Osteocyte (in vitro differentiated cells): Measurements from ENCODE around the gene ITGAL. TPM values are rescaled to one million over a fixed set of nuclear protein-coding genes. Genes with fewer than 3 reads are reported as not detected.

Source experiments
- DNase-seq: peaks from one replicate; pipeline ENCODE4 v3.0.0; 2021; ENCODE audit warnings: mixed read lengths; ENCODE audit not compliant: unreplicated experiment; ENCODE audit errors: extremely low spot score
- H3K27ac Mint-ChIP-seq: one replicate; pipeline ENCODE4 v1.8.0; 2021; ENCODE audit warnings: mild to moderate bottlenecking, mixed read lengths; ENCODE audit not compliant: unreplicated experiment
- H3K27me3 Mint-ChIP-seq: one replicate; pipeline ENCODE4 v1.8.0; 2021; ENCODE audit warnings: mixed read lengths; ENCODE audit not compliant: unreplicated experiment
- H3K36me3 Mint-ChIP-seq: one replicate; pipeline ENCODE4 v1.8.0; 2021; ENCODE audit warnings: mixed read lengths; ENCODE audit not compliant: unreplicated experiment
- H3K4me1 Mint-ChIP-seq: one replicate; pipeline ENCODE4 v1.8.0; 2021; ENCODE audit warnings: mixed read lengths; ENCODE audit not compliant: unreplicated experiment
- H3K4me3 Mint-ChIP-seq: one replicate; pipeline ENCODE4 v1.8.0; 2021; ENCODE audit warnings: mild to moderate bottlenecking, moderate library complexity, mixed read lengths; ENCODE audit not compliant: unreplicated experiment
- H3K9me3 Mint-ChIP-seq: one replicate; pipeline ENCODE4 v1.8.0; 2021; ENCODE audit warnings: mixed read lengths; ENCODE audit not compliant: unreplicated experiment
- CTCF ChIP-seq: fragments of 200-600 bp; sonication (generic); IDR thresholded peaks from 2 replicates; pipeline ENCODE4 v1.5.0; 2021; ENCODE audit warnings: antibody characterized with exemption, mild to moderate bottlenecking, moderate library complexity
- total RNA-seq: library from RNA; stranded (reverse); gene quantifications from 2 replicates; pipeline ENCODE4 v1.2.1, GENCODE V29; 2021

The ITGAL gene
- total RNA-seq, 1 donor from 2014 or later = not detected

DNA sequence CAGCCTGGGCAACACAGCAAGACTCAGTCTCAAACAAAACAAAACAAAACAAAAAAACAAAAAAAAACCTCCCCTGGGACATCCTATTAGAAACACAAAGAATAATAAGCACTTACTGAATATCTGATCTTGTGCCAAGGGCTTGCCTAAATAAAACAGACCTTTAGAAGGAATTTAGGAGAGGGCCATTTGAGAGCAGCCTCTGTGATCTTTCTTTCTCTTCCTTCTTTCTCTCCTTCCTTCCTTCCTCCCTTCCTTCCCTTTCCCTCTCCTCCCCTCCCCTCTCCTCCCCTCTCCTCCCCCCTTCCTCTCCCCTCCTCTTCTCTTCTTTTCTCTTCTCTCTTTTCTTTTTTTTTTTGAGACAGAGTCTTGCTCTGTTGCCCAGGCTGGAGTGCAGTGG lies 12.3 kb downstream of the ITGAL start:
- peaks cover 11% of the 10 kb centered on the region for H3K27me3 Mint-ChIP-seq

DNA sequence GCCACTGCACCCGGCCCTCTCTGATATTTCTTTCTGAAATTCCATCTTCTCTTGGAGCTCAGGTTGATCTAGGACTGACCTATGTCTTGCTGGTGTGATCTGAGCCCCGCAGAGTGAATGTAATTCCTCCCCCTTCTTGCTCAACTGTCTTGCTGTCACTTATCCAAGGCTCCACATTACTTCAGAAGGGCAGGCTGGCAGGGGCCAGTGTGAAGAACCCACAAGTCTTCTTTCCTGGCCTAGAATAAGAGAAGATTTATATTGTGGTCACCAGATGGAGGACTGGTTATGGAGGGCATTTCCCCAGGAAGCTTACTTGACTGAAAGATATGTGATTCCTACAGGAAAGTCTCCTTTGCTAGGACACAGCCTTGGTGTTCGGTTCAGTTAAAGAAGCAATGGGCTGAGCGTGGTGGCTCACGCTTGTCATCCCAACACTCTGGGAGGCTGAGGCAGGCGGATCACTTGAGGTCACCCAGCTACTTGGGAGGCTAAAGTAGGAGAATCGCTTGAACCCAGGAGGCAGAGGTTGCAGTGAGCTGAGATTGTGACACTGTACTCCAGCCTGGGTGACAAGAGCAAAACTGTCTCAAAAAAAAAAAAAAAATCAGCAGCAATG lies 13.4 kb downstream of the ITGAL start:
- no peak for DNase-seq
- Mint-ChIP-seq H3K27me3 (peaks cover 4% of the 10 kb centered on the region), H3K36me3 (no peaks in the 10 kb centered on the region), H3K4me1 (no peaks in the 10 kb centered on the region), H3K27ac (no peak overlapping the region), H3K9me3 (no peaks in the 10 kb centered on the region), H3K4me3 (no peak overlapping the region)
- no peak for TF ChIP-seq CTCF

More for the DNA sequence above, 12.3 kb downstream of the ITGAL start:
- no peaks in the 10 kb centered on the region for H3K36me3 Mint-ChIP-seq
- H3K9me3 Mint-ChIP-seq = no peaks in the 10 kb centered on the region
- H3K4me3 Mint-ChIP-seq = no peak overlapping the region
- DNase-seq = no peak
- no peaks in the 10 kb centered on the region for H3K4me1 Mint-ChIP-seq
- H3K27ac Mint-ChIP-seq = no peak overlapping the region
- TF ChIP-seq CTCF = no peak

DNA sequence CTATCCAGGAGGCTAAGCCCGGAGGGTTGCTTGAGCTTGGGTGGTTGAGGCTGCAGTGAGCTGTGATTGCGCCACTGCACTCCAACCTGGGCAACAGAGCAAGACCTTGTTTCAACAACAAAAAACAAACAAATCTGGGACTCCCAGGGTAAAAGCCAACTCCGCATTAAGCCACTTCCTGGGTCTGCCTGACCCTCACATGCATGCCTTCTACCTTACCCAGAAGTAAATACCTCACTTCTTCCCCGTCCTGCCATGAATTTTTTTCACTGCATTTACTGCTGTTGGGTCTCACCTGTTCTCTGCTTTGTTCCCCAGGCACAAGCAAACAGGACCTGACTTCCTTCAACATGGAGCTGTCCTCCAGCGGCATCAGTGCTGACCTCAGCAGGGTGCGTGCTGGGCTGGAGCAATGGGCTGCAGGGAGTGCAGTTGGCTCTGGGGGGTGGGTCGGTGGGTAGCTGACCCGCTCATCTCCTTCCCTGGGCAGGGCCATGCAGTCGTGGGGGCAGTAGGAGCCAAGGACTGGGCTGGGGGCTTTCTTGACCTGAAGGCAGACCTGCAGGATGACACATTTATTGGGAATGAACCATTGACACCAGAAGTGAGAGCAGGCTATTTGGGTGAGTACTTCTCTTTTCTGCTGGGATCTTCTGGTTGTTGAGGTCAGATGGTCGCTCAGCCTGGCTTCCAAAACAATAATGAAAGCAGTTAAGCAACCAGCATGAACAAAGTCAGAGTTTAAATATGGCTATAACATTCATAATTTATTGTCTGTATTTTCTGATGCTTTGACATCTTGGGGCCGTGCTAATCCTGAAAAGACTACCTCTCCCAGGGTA lies 16.4 kb downstream of the ITGAL start:
- Mint-ChIP-seq H3K4me3 (no peak overlapping the region), H3K36me3 (no peaks in the 10 kb centered on the region), H3K4me1 (peaks cover 10% of the 10 kb centered on the region), H3K27ac (no peak overlapping the region), H3K27me3 (peaks cover 4% of the 10 kb centered on the region), H3K9me3 (no peaks in the 10 kb centered on the region)
- no peak for DNase-seq
- no peak for TF ChIP-seq CTCF

- H3K9me3 Mint-ChIP-seq = no peaks in the 10 kb centered on the region
- no peak for DNase-seq
- no peak overlapping the region for H3K4me3 Mint-ChIP-seq
- TF ChIP-seq CTCF = no peak
- H3K27me3 Mint-ChIP-seq = peaks cover 4% of the 10 kb centered on the region
- H3K4me1 Mint-ChIP-seq = peaks cover 13% of the 10 kb centered on the region
- H3K27ac Mint-ChIP-seq = no peak overlapping the region
- no peaks in the 10 kb centered on the region for H3K36me3 Mint-ChIP-seq
These were observed 17.7 kb downstream of the ITGAL start for GRCh38 chr16:30490210-30490609.

DNA sequence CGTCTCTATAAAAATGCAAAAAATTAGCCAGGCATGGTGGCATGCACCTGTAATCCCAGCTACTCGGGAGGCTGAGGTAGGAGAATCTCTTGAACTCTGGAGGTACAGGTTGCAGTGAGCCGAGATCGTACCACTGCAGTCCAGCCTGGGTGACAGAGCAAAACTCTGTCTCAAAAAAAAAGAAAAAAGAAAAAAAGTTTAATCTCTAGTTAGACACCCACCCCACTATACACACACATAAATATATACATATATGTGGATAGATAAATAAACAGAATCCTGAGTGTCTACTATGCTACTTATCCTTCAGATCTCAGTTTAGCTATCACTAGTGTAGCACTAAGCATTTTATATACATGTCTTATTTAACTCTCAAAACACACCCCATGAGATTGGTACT lies 18.7 kb downstream of the ITGAL start:
- no peak for TF ChIP-seq CTCF
- no peak overlapping the region for H3K4me3 Mint-ChIP-seq

More for the DNA sequence above, 18.7 kb downstream of the ITGAL start:
- H3K27ac Mint-ChIP-seq = no peak overlapping the region
- H3K36me3 Mint-ChIP-seq = no peaks in the 10 kb centered on the region
- no peak for DNase-seq
- no peaks in the 10 kb centered on the region for H3K9me3 Mint-ChIP-seq
- H3K4me1 Mint-ChIP-seq = peaks cover 13% of the 10 kb centered on the region
- H3K27me3 Mint-ChIP-seq = peaks cover 2% of the 10 kb centered on the region
